ENCODE measurements around the gene KCNJ4.

Gene KCNJ4

GRCh38 chr22:38452373-38453065 is 2.5 kb downstream of the KCNJ4 start:
- DNase-seq = no peak

GRCh38 chr22:38451864-38452263 is 3.1 kb downstream of the KCNJ4 start:
- no peak for DNase-seq

- DNase-seq = no peak
Measured at GRCh38 chr22:38451404-38451803, 3.6 kb downstream of the KCNJ4 start.

- no peak for DNase-seq
Measured at GRCh38 chr22:38450234-38450797, 4.7 kb downstream of the KCNJ4 start.

- DNase-seq = no peak
Measured at GRCh38 chr22:38449776-38450175, 5.2 kb downstream of the KCNJ4 start.

- no peak for DNase-seq
Measured at GRCh38 chr22:38448945-38449745, 5.9 kb downstream of the KCNJ4 start.

GRCh38 chr22:38446018-38446601 is 8.9 kb downstream of the KCNJ4 start:
- DNase-seq = no peak

- no peak for DNase-seq
Measured at GRCh38 chr22:38444783-38445182, 10.2 kb downstream of the KCNJ4 start.

GRCh38 chr22:38443628-38444521 is 11.1 kb downstream of the KCNJ4 start:
- no peak for DNase-seq

- DNase-seq = no peak
Measured at GRCh38 chr22:38442967-38443627, 11.9 kb downstream of the KCNJ4 start.

GRCh38 chr22:38441620-38442287 is 13.2 kb downstream of the KCNJ4 start:
- DNase-seq = no peak

GRCh38 chr22:38440747-38441350 is 14.2 kb downstream of the KCNJ4 start:
- DNase-seq = no peak

- DNase-seq = no peak
Measured at GRCh38 chr22:38437416-38437815, 17.6 kb downstream of the KCNJ4 start.

GRCh38 chr22:38436629-38437395 is 18.2 kb downstream of the KCNJ4 start:
- no peak for DNase-seq

GRCh38 chr22:38435965-38436364 is 19.0 kb downstream of the KCNJ4 start:
- DNase-seq = no peak

GRCh38 chr22:38435010-38435409 is 20.0 kb downstream of the KCNJ4 start:
- DNase-seq = no peak

- no peak for DNase-seq
Measured at GRCh38 chr22:38433871-38434270, 21.1 kb downstream of the KCNJ4 start.

- no peak for DNase-seq
Measured at GRCh38 chr22:38432264-38432663, 22.7 kb downstream of the KCNJ4 start.

GRCh38 chr22:38431266-38432010 is 23.6 kb downstream of the KCNJ4 start:
- no peak for DNase-seq

Data from NCI-H526 (cell line).